Neural cell (in vitro differentiated cells): ENCODE measurements around the gene PLP2. TPM values are rescaled to one million over a fixed set of nuclear protein-coding genes. Genes with fewer than 3 reads are reported as not detected.

ENCODE experiments used
- H2AFZ ChIP-seq: fragments of 200-600, 300-800 bp; sonication (generic), shearing (Covaris generic); 2 replicates; pipeline ENCODE4 v1.6.0; 2014; ENCODE audit warnings: low read depth, mild to moderate bottlenecking, antibody characterized with exemption, low read length, moderate library complexity
- H3F3A ChIP-seq: fragments of 200-600 bp; shearing (Covaris generic); 2 replicates; pipeline ENCODE4 v1.6.1; 2016; ENCODE audit warnings: mild to moderate bottlenecking, moderate library complexity, mixed read lengths, antibody characterized with exemption, low read length; ENCODE audit not compliant: insufficient read depth, poor library complexity, severe bottlenecking
- H3K27ac ChIP-seq: fragments of 200-600, 300-800 bp; sonication (generic), shearing (Covaris generic); 2 replicates; pipeline ENCODE4 v1.5.1; 2014; ENCODE audit warnings: mild to moderate bottlenecking, low read length, moderate library complexity
- H3K27me3 ChIP-seq: fragments of 300-800, 200-600 bp; sonication (generic), shearing (Covaris generic); 2 replicates; pipeline ENCODE4 v1.6.0; 2014; ENCODE audit warnings: mild to moderate bottlenecking, low read depth, low read length, moderate library complexity; ENCODE audit not compliant: insufficient read depth
- H3K36me3 ChIP-seq: fragments of 300-800, 200-600 bp; sonication (generic), shearing (Covaris generic); 2 replicates; pipeline ENCODE4 v1.5.1; 2014; ENCODE audit warnings: mild to moderate bottlenecking, antibody characterized with exemption, low read length, moderate library complexity; ENCODE audit not compliant: insufficient read depth
- H3K4me2 ChIP-seq: fragments of 300-800, 200-600 bp; sonication (generic), shearing (Covaris generic); 2 replicates; pipeline ENCODE4 v1.6.0; 2014; ENCODE audit warnings: mild to moderate bottlenecking, low read length
- H3K4me3 ChIP-seq: fragments of 300-800, 200-600 bp; sonication (generic), shearing (Covaris generic); 2 replicates; pipeline ENCODE4 v1.5.1; 2014; ENCODE audit warnings: mild to moderate bottlenecking, low read length, moderate library complexity
- H3K79me2 ChIP-seq: fragments of 200-600 bp; shearing (Covaris generic); replicated peaks from 2 replicates; pipeline ENCODE4 v1.6.0; 2014; ENCODE audit warnings: mild to moderate bottlenecking, low read length, moderate library complexity; ENCODE audit not compliant: insufficient read depth
- H3K9ac ChIP-seq: fragments of 300-800, 200-600 bp; sonication (generic), shearing (Covaris generic); 2 replicates; pipeline ENCODE4 v1.6.1; 2016; ENCODE audit warnings: mild to moderate bottlenecking, low read length, mixed read lengths
- H3K9me2 ChIP-seq: fragments of 200-600 bp; shearing (Covaris generic); 2 replicates; pipeline ENCODE4 v1.6.1; 2016; ENCODE audit warnings: mild to moderate bottlenecking, low read length, mixed read lengths; ENCODE audit not compliant: insufficient read depth
- H3K9me3 ChIP-seq: fragments of 200-600, 300-800 bp; sonication (generic), shearing (Covaris generic); 2 replicates; pipeline ENCODE4 v1.6.1; 2016; ENCODE audit warnings: mild to moderate bottlenecking, mixed run types, low read length, moderate library complexity, mixed read lengths
- H4K20me1 ChIP-seq: fragments of 200-600 bp; shearing (Covaris generic); 2 replicates; pipeline ENCODE4 v1.6.1; 2016; ENCODE audit warnings: mild to moderate bottlenecking, mixed run types; ENCODE audit not compliant: insufficient read depth
- CTCF ChIP-seq: fragments of 450-650 bp; IDR thresholded peaks from 2 replicates; pipeline ENCODE4 v1.5.1; 2014; ENCODE audit warnings: antibody characterized with exemption, mild to moderate bottlenecking, moderate library complexity; ENCODE audit not compliant: poor library complexity, severe bottlenecking
- EP300 ChIP-seq: fragments of 450-650 bp; conservative IDR thresholded peaks from 2 replicates; pipeline ENCODE4 v1.6.1; 2014; ENCODE audit warnings: antibody characterized with exemption, mild to moderate bottlenecking, moderate library complexity; ENCODE audit not compliant: poor library complexity, severe bottlenecking
- EZH2 ChIP-seq: fragments of 200-600, 300-800 bp; shearing (Covaris generic), sonication (generic); IDR thresholded peaks from 2 replicates; pipeline ENCODE4 v1.6.1; 2014; ENCODE audit warnings: antibody characterized with exemption, low read length, borderline replicate concordance, mild to moderate bottlenecking; ENCODE audit not compliant: insufficient read depth, poor library complexity, severe bottlenecking
- MXI1 ChIP-seq: fragments of 450-650 bp; conservative IDR thresholded peaks from 2 replicates; pipeline ENCODE4 v1.6.1; 2014; ENCODE audit warnings: antibody characterized with exemption, mild to moderate bottlenecking; ENCODE audit not compliant: poor library complexity, severe bottlenecking
- POLR2AphosphoS5 ChIP-seq: IDR thresholded peaks from 2 replicates; pipeline ENCODE4 v1.6.1; 2012
- RAD21 ChIP-seq: fragments of 450-650 bp; conservative IDR thresholded peaks from 2 replicates; pipeline ENCODE4 v1.6.1; 2014; ENCODE audit warnings: antibody characterized with exemption, mild to moderate bottlenecking, moderate library complexity
- SMC3 ChIP-seq: fragments of 450-650 bp; conservative IDR thresholded peaks from 2 replicates; pipeline ENCODE4 v1.6.1; 2014; ENCODE audit warnings: antibody characterized with exemption, mild to moderate bottlenecking, moderate library complexity; ENCODE audit not compliant: poor library complexity
- TAF1 ChIP-seq: IDR thresholded peaks from 2 replicates; pipeline ENCODE4 v1.6.1; 2012; ENCODE audit warnings: low read depth
- polyA plus RNA-seq: library from polyadenylated mRNA; depleted of rRNA; stranded (reverse); fragments of >200 nt; gene quantifications from 2 replicates; pipeline ENCODE4 v1.2.3, GENCODE V29; 2014
- TF ChIP-seq, protein P1 (sequence below): IDR thresholded peaks from 2 replicates; pipeline ENCODE4 v1.6.1; 2012; ENCODE audit warnings: borderline replicate concordance

Gene PLP2
- polyA plus RNA-seq, 1 donor from 2014 or later, result not detected

DNA sequence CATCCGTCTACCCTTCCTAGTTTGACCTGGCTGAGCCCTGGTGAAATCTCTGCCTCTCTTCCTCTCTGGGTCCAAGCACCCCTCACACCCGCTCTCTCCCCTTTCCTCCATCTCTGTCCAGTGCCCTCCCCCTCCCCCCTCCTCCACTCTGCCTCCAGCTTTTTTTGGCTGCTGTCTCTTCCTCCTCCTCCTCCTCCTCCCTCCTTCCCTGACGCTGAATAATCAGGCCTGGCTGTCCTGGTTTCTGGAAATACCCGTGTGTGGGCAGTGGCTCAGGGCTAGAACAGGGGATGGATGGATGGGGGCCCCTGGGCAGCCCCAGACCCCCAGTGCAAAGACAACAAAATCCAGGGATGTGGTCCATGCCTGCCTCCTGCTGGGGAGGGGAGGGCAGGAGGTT, 33.0 kb downstream of the PLP2 start:
- Histone ChIP-seq H3K4me2 (no peak overlapping the region), H3K9ac (no peak overlapping the region), H3K27ac (no peak overlapping the region), H3K9me3 (no peaks in the 10 kb centered on the region), H3K27me3 (no peaks in the 10 kb centered on the region), H4K20me1 (no peaks in the 10 kb centered on the region), H3K4me3 (no peak overlapping the region), H3K9me2 (no peaks in the 10 kb centered on the region), H3F3A (no peaks in the 10 kb centered on the region), H3K79me2 (no peaks in the 10 kb centered on the region), H2AFZ (no peak overlapping the region), H3K36me3 (no peaks in the 10 kb centered on the region)
- no peak for TF ChIP-seq MXI1
- TF ChIP-seq EZH2, result no peak
- no peak for TF ChIP-seq SMC3
- TF ChIP-seq EP300, result no peak
- TF ChIP-seq TAF1, result no peak
- no peak for TF ChIP-seq CTCF
- no peak for TF ChIP-seq RAD21
- no peak for TF ChIP-seq POLR2AphosphoS5
- TF ChIP-seq, protein P1, sequence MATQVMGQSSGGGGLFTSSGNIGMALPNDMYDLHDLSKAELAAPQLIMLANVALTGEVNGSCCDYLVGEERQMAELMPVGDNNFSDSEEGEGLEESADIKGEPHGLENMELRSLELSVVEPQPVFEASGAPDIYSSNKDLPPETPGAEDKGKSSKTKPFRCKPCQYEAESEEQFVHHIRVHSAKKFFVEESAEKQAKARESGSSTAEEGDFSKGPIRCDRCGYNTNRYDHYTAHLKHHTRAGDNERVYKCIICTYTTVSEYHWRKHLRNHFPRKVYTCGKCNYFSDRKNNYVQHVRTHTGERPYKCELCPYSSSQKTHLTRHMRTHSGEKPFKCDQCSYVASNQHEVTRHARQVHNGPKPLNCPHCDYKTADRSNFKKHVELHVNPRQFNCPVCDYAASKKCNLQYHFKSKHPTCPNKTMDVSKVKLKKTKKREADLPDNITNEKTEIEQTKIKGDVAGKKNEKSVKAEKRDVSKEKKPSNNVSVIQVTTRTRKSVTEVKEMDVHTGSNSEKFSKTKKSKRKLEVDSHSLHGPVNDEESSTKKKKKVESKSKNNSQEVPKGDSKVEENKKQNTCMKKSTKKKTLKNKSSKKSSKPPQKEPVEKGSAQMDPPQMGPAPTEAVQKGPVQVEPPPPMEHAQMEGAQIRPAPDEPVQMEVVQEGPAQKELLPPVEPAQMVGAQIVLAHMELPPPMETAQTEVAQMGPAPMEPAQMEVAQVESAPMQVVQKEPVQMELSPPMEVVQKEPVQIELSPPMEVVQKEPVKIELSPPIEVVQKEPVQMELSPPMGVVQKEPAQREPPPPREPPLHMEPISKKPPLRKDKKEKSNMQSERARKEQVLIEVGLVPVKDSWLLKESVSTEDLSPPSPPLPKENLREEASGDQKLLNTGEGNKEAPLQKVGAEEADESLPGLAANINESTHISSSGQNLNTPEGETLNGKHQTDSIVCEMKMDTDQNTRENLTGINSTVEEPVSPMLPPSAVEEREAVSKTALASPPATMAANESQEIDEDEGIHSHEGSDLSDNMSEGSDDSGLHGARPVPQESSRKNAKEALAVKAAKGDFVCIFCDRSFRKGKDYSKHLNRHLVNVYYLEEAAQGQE, result no peak

DNA sequence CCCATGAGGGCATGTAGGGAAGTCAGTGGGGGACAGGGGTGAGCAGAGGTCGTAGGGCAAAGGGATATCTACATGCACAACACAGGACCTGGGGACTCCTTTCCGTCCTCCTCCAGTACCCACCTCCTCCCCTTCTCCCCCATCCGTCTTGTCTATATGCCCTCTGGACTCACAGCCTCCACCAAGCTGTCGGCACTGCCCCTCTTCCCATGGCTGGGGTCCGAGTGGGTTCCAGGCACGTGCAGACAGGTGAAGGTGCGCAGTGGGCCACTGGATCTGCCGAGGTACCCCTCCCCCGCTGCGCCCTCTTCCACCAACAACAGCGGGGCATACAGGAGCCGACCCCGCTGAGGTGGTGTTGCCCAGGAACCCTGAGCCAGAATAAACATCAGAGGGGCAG, 33.7 kb downstream of the PLP2 start:
- no peak overlapping the region for H3K27ac ChIP-seq
- no peak overlapping the region for H2AFZ ChIP-seq
- no peaks in the 10 kb centered on the region for H3K79me2 ChIP-seq
- no peaks in the 10 kb centered on the region for H4K20me1 ChIP-seq
- H3K4me2 ChIP-seq, result no peak overlapping the region
- H3K9ac ChIP-seq, result no peak overlapping the region
- H3K9me3 ChIP-seq, result no peaks in the 10 kb centered on the region
- no peaks in the 10 kb centered on the region for H3K36me3 ChIP-seq
- H3F3A ChIP-seq, result no peaks in the 10 kb centered on the region
- no peaks in the 10 kb centered on the region for H3K27me3 ChIP-seq
- no peak for TF ChIP-seq MXI1
- TF ChIP-seq EZH2, result no peak
- TF ChIP-seq, protein P1, result no peak
- TF ChIP-seq TAF1, result no peak
- H3K9me2 ChIP-seq, result no peaks in the 10 kb centered on the region
- no peak overlapping the region for H3K4me3 ChIP-seq
